ENCODE measurements around the gene LIPH.

GRCh38 chr3:185539934-185540333 lies 12.5 kb downstream of the LIPH start:
- TF ChIP-seq, protein P1, sequence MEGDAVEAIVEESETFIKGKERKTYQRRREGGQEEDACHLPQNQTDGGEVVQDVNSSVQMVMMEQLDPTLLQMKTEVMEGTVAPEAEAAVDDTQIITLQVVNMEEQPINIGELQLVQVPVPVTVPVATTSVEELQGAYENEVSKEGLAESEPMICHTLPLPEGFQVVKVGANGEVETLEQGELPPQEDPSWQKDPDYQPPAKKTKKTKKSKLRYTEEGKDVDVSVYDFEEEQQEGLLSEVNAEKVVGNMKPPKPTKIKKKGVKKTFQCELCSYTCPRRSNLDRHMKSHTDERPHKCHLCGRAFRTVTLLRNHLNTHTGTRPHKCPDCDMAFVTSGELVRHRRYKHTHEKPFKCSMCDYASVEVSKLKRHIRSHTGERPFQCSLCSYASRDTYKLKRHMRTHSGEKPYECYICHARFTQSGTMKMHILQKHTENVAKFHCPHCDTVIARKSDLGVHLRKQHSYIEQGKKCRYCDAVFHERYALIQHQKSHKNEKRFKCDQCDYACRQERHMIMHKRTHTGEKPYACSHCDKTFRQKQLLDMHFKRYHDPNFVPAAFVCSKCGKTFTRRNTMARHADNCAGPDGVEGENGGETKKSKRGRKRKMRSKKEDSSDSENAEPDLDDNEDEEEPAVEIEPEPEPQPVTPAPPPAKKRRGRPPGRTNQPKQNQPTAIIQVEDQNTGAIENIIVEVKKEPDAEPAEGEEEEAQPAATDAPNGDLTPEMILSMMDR (IDR thresholded peaks at IDR 0.05), result no peak
- no peak for TF ChIP-seq ZFX (IDR thresholded peaks at IDR 0.05; ENCODE audit: borderline replicate concordance)
